ENCODE results near the gene MTMR2. TPM values are rescaled to one million over a fixed set of nuclear protein-coding genes. Genes with fewer than 3 reads are reported as not detected.

The MTMR2 gene
- total and polyA plus RNA-seq, 9 of the 15 experiments (the other 6 are each of a cell fraction or from before 2014, with no cell fraction given), result 12.6 to 35.8 (median 25.2) TPM

GRCh38 chr11:95892892-95893570 is 30.9 kb downstream of the MTMR2 start:
- H3K4me3 ChIP-seq, result no peak overlapping the region
- ATAC-seq (no peak), DNase-seq (ENCODE audit: extremely low read depth in 1 of 4, low spot score in 3 of 4) (no peak), FAIRE-seq (no peak)
- in situ Hi-C loops (cut with MboI) (no loop called here), intact Hi-C loops (cut with micrococcal nuclease) (no loop called here)
- peaks cover 0 to 8% of the 10 kb centered on the region in 2 experiments; a peak in 1 of 5 replicates for H3K4me1 ChIP-seq (replicated peaks in 1 of 2; ENCODE audit: control insufficient read depth in 2 of 2, insufficient read depth in 2 of 2, low read length in 2 of 2)
- ChIA-PET CTCF (ENCODE audit: low intra/inter-chr PET ratio) (interaction anchor here (0.6 kb wide), 1 partner anchor 29 kb away, joined by 3 read pairs; no protein-coding TSS in a partner anchor), POLR2A (no interaction called here)
- H3K79me2 ChIP-seq (ENCODE audit: control insufficient read depth, insufficient read depth, low read length), result no peaks in the 10 kb centered on the region
- no peaks in the 10 kb centered on the region for H3K9me3 ChIP-seq (replicated peaks; ENCODE audit: control insufficient read depth, insufficient read depth, low read depth, low read length)
- H3K27ac ChIP-seq (ENCODE audit: extremely low read depth, low read depth, low read length), result no peak overlapping the region
- H3K9me1 ChIP-seq (ENCODE audit: control insufficient read depth, insufficient read depth, low read length), result no peaks in the 10 kb centered on the region
- WGBS (ENCODE audit: insufficient coverage, low coverage, missing lambda C conversion rate), result 70% methylated on average over 4 of the region's 4 CpGs
- BruUV-seq (replicated peaks), result no TSS peak
- no peaks in the 10 kb centered on the region for H3K27me3 ChIP-seq (ENCODE audit: control insufficient read depth in 2 of 2, insufficient read depth in 2 of 2, low read length in 2 of 2)
- no peak overlapping the region for H2AFZ ChIP-seq (ENCODE audit: low read depth, low read length)
- no peak for TF ChIP-seq E2F4 (CRISPR knock-in tag; IDR thresholded peaks at IDR 0.05; ENCODE audit: low read depth)
- no peak for TF ChIP-seq ZNF143 (CRISPR knock-in tag; IDR thresholded peaks at IDR 0.05)
- H3K36me3 ChIP-seq (ENCODE audit: control insufficient read depth, insufficient read depth, low read length), result no peaks in the 10 kb centered on the region
- no peaks in the 10 kb centered on the region for H4K20me1 ChIP-seq (replicated peaks; ENCODE audit: control insufficient read depth, insufficient read depth, low read length)
- H3K9ac ChIP-seq (ENCODE audit: insufficient read depth in 1 of 2, low read depth in 2 of 2, low read length in 2 of 2), result no peak overlapping the region
- no peak overlapping the region for H3K4me2 ChIP-seq (ENCODE audit: insufficient read depth, low read length)

GRCh38 chr11:95892492-95892891 is 31.4 kb downstream of the MTMR2 start:
- H3K9me1 ChIP-seq (ENCODE audit: control insufficient read depth, insufficient read depth, low read length), result no peaks in the 10 kb centered on the region
- H3K4me1 ChIP-seq (replicated peaks in 1 of 2; ENCODE audit: control insufficient read depth in 2 of 2, insufficient read depth in 2 of 2, low read length in 2 of 2), result peaks cover 0 to 8% of the 10 kb centered on the region in 2 experiments; a peak in 1 of 5 replicates
- H3K27me3 ChIP-seq (ENCODE audit: control insufficient read depth in 2 of 2, insufficient read depth in 2 of 2, low read length in 2 of 2), result no peaks in the 10 kb centered on the region
- DNase-seq (ENCODE audit: extremely low read depth in 1 of 4, low spot score in 3 of 4), result no peak
- no peak for FAIRE-seq
- in situ Hi-C loops (cut with MboI), result no loop called here
- intact Hi-C loops (cut with micrococcal nuclease), result no loop called here
- ChIA-PET POLR2A (no interaction called here), CTCF (ENCODE audit: low intra/inter-chr PET ratio) (no interaction called here)
- WGBS (ENCODE audit: insufficient coverage, low coverage, missing lambda C conversion rate), result 61% methylated on average over 2 of the region's 2 CpGs
- no peaks in the 10 kb centered on the region for H4K20me1 ChIP-seq (replicated peaks; ENCODE audit: control insufficient read depth, insufficient read depth, low read length)
- BruUV-seq (replicated peaks), result no TSS peak
- no peaks in the 10 kb centered on the region for H3K9me3 ChIP-seq (replicated peaks; ENCODE audit: control insufficient read depth, insufficient read depth, low read depth, low read length)
- no peak overlapping the region for H3K27ac ChIP-seq (ENCODE audit: extremely low read depth, low read depth, low read length)
- H3K9ac ChIP-seq (ENCODE audit: insufficient read depth in 1 of 2, low read depth in 2 of 2, low read length in 2 of 2), result no peak overlapping the region
- H3K36me3 ChIP-seq (ENCODE audit: control insufficient read depth, insufficient read depth, low read length), result peaks cover 2% of the 10 kb centered on the region; the same call in 1 of the 3 replicates
- no peak for ATAC-seq
- H3K4me3 ChIP-seq, result no peak overlapping the region
- no peak overlapping the region for H3K4me2 ChIP-seq (ENCODE audit: insufficient read depth, low read length)
- no peak overlapping the region for H2AFZ ChIP-seq (ENCODE audit: low read depth, low read length)
- no peaks in the 10 kb centered on the region for H3K79me2 ChIP-seq (ENCODE audit: control insufficient read depth, insufficient read depth, low read length)
- TF ChIP-seq ATF6 (CRISPR knock-in tag; IDR thresholded peaks at IDR 0.05), result no peak
- TF ChIP-seq HMGN3 (IDR thresholded peaks at IDR 0.05; ENCODE audit: borderline replicate concordance, extremely low read depth, insufficient read length, low read depth, low read length), result no peak
- no peak for TF ChIP-seq AFF4 (CRISPR knock-in tag; IDR thresholded peaks at IDR 0.05)
- no peak for TF ChIP-seq KAT8 (IDR thresholded peaks at IDR 0.05; ENCODE audit: low read depth)
- no peak for TF ChIP-seq CAMTA2 (CRISPR knock-in tag; conservative IDR thresholded peaks at IDR 0.05)
- no peak for TF ChIP-seq SP1 (CRISPR knock-in tag; IDR thresholded peaks at IDR 0.05)
